HL-60/S4 treated with phorbol 12-myristate 13-acetate at 8.2 ng/mL for 4 days and 3 days (cell line): ENCODE data around the gene TSSC4.

Source experiments
- in situ Hi-C: fragments of 300-500 bp; cut with MboI; formaldehyde crosslinking; loops from 2 replicates; pipeline ENCODE4 v1.15.0; 2022; ENCODE audit warnings: low sequenced_read_pairs

TSSC4 gene

DNA sequence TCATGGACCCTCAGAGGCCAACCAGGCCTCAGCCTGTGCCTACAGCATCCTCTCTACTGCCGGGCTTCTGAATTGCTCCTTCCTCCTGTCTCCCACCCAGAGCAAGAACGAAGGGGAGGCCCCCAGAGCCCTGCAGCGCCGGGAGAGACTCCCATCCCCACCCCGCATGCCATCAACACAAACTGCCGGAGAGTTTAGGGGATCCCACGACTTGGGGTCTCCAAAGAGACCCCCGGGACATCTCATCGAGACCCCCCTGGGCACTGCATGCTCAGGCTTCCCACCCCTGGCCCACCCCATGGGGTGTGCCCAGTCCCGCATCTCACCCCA is 31.7 kb upstream of the TSSC4 start:
- in situ Hi-C loops = no loop called here

DNA sequence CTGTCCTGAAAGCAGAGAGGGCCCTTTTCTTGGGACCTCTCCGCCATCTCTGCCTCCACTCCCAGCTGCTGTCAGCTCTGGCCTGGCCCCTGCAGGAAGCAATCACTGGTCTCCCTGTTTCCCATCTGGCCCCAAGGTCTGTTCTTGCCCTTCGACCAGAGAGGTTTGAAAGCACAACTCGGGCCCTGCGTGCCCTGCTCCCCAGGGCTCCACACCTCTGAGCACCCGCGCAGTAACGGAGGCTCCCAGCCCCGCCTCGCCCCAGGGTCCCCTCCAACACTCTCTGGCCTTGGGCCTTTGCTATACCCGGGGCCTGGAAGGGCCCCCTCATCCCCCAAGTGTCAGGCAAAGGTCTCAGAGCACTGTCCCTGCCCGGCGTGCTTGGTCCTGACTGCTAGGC is 31.2 kb upstream of the TSSC4 start:
- in situ Hi-C loops = no loop called here

DNA sequence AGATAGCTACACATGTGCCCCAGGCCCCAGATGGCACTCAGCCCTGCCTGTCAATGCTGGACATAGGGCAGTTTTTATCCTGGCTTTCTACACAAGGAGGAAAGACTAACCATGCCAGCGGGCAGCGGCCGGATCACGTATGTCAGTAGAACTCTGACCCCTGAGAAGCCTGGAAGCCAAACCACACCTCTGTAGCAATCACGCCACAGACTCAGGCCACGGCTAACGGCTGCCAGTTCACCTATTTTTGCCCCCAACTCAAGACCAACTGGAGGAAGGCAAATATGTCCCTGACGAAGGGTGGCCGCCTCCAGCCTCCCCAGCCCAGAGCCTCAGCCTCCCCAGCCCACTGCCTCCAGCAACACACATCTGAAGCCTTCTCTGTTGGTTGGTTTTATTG is 30.7 kb upstream of the TSSC4 start:
- in situ Hi-C loops = no loop called here

DNA sequence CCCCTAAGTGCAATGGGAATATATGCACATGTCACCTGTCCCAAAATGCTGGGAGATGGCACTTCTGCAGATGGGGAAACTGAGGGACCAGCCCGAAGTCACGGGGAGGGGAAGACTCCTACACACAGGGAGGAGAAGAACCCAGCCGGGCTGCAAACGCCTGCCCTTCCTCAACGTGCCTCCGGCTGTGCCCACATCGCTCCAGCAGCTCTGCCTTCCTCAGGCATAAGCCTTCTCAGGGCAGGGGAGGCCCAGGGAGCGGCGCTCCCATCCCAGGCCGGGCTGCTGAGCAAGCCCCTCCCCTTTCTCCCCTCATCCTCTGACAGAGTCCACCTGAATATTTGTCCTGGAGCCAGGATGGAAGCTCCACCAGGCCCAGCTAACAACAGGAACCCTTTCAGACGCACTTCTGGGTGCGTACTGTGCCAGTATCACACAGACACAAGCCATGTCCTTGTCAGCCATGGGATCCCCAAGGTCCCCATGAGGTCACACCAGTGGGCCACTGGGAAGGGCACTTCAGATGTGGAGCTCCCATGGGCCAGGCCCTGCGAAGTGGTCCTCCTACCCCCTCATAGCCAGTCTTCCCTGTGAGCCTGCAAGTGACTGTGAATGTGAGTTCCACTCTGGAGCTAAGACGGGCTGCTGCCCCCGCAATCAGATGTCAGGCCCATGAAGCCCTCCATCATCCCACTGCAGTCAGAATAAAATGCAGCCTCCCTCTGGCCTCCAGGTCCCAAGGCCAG is 25.9 kb upstream of the TSSC4 start:
- in situ Hi-C loops = no loop called here

DNA sequence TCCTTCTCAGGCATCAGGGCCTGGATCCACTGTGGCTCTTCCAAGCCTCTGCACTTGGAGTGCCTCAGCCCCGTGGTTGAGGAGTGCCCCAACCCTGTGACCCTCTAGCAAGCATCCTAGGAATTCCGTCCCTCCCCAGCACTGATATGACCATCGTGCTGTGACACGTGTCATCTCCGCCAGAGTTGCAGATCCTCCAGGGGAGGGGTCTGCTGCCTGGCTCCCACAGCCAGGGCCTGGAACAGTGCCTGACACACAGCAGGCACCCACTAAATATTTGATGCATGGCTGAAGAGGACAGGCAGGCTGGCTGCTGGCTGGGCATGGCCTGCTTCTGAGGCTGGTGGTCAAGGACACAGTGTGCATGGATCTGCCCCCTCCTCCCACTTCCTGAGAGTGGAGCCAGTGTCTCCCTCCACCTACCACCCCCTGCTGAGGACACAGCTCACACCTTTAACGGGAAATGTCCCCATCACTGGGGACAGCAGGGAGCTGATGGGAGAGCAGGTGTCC is 25.2 kb upstream of the TSSC4 start:
- in situ Hi-C loops = no loop called here

DNA sequence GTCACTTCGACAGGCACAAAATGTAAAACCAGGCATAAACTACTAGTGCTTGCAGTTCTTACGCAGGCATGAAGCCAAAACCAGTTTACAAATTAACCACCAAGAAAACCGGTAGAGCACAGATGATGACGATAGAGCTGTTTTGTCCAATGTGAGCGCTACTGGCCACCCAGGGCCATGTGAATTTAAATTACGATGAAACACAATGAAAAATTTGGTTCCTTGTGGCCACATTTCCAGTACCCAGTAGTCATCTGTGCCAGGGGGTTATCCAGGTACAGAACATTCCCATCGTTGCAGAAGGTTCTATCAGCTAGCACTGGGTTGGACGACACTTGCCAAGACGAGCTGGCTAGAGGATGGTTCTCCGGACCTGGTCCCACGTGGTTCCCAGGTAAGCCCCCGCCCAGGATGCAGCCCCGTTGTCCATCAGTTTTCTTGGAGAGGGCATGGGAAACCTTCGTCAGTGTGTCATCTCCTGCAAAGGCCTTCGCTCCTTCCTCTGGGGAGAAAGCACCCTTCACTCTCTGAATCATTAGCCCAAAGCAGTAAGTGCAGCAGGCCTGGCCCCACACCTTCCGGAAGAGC is 24.5 kb upstream of the TSSC4 start:
- in situ Hi-C loops = no loop called here

DNA sequence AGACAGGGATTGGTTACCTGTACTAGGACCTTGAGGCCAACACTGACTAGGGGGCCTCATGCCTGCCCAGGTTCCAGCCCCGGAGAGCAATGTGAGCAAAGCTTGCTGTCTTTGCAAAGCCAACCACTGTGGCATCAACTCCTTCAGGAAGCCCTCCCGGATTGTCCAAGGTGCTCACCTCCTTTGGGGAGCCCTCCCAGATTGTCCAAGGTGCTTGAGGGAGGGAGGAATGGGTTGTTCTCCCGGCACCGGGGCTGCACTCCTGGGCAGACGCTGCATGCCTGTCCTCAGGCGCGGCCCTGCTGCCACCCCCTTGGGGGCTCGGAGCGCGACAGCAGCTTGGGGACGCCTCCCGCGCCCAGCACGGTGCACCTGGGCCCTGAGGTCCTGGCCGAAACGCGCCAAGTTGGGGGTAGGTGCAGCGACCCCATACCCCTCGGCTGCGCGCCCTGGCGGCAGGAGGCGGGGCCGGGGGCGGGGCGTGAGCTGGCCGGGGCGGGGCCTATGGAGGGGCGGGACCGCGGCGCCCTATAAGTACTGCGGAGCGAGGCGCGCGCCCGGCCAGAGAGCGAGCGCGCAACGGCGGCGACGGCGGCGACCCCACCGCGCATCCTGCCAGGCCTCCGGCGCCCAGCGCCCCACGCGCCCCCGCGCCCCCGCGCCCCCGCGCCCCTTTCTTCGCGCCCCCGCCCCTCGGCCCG is 23.6 kb upstream of the TSSC4 start, which contains the start of gene CD81:
CD81 (plus strand) TSS at position 560 of the 701 bp plus-strand sequence. CDS start 240 bp downstream, outside the sequence.
- in situ Hi-C loops = no loop called here

DNA sequence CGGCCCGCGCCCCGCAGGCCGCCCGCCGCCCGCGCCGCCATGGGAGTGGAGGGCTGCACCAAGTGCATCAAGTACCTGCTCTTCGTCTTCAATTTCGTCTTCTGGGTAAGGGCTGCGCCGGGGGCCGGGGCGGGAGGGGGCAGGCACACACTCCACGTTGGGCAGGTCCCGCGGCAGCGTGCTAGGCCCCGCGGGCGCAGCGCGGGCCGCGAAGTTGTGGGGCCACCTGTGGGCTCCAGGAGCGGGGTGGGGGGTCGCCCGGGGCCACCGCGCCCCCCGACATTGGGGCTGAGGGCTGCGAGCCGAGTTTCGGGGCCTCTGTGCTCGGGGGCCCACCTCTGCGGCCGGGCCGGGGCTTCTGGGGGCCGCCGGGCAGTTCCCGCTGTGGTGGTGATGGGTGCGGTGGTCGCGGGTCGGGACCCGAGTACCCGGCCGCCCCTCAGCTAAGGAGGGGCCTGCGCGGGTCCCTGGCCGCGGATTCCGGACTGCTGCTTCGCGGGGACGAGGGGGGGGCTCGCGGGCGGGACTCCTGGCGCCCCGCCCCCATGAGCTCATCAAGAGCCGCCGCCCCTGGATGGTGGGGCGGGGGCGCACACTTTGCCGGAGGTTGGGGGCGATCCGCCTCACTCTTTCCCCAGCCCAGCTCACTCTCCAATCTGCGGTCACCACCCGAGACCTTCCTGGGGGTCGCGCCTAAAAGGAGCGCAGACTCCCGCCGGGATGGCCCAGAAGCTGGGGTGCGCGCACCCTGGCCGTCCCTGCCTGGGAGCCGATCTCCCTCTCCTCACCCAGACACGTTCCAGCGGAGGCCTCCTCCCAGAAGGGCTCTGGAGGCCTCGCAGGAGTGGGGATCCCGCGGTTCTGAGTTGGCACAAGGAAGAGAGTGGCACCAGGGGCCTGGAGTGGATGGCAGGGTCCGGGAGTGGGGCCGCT is 22.8 kb upstream of the TSSC4 start:
- in situ Hi-C loops = no loop called here

DNA sequence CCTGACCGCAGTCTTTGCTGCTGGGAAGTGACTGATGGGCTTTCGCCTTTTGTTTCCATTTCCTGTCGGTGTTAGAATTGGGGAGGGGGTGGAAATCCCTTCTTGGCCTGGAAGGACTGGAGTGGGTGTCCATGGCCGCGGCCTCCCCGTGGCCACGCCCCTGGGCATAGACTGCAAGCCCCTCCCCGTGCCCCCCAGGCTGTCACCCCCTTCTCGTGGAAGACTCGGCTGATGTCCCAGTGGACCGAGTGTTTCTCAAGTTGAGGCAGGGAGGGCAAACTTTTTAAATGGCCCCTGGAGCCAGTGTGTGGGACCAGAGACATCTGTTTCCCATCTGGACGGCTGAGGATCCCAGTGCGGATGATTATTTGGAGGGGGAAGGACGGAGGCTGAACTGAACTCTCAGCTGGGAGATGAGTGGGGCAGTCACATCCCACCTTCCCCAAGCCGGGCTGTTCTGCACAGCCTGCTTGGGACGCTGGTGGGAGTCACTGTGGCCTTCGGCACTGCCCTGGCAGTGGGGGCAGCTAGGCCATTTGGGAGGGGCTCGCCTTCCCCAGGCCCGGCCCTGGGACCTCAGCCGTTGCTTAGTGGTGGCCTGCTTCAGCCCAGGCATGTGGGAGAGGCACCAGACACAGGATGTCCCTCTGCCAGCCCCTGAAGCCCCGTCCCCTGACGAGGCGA is 21.9 kb upstream of the TSSC4 start:
- in situ Hi-C loops = no loop called here

DNA sequence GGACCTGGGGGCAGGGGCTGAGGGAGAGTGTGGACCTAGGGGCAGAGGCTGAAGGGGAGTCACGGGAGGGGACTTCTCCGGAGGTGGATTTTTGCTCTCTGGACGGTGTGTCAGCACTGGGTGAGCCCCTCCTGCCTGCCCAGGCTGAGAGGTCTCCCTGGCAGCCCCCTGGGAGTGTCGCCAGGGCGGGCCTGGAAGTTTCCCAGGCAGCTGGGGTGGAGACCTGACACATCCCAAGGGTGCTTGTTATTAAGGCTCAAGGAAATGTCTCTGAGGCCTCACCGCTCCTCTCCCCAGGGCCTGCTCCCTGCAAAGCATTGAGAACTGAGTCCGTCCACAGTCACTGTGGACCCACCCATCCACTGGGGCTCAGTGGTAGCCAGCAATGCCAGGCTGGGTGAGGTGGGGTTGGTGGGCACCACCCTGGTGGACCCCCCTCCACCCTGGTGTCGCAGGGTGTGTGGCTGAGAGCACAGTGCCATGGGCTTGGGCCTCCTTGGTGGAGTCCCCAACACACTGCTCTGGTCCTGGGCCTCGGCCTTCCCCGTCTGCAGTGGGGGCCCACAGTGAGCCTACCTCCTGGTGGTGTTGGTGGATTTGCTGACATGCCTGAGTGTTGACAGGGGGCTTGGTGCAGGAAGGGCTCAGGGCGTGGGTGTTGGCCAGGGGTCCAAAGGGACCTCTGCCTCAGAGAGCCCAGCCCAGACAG is 20.9 kb upstream of the TSSC4 start:
- in situ Hi-C loops = no loop called here

DNA sequence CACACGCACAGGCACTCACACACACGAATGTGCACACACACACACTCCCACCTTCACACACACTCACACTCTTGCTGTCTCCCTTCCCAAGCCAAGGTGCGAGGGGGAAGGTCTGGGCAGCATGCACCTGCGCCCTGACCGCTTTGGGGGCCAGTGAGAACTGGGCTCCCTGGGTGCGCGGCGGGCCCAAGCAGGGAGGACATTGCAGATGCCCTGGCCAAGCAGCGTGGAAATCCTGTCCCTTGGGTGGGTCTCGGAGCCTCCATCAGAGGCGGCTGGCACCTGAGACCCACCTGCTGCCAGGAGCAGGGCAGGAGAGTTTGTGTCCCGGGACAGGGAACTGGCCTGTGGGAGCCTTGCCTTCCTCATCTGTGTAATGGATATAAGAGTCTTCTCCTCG is 20.2 kb upstream of the TSSC4 start:
- in situ Hi-C loops = no loop called here

DNA sequence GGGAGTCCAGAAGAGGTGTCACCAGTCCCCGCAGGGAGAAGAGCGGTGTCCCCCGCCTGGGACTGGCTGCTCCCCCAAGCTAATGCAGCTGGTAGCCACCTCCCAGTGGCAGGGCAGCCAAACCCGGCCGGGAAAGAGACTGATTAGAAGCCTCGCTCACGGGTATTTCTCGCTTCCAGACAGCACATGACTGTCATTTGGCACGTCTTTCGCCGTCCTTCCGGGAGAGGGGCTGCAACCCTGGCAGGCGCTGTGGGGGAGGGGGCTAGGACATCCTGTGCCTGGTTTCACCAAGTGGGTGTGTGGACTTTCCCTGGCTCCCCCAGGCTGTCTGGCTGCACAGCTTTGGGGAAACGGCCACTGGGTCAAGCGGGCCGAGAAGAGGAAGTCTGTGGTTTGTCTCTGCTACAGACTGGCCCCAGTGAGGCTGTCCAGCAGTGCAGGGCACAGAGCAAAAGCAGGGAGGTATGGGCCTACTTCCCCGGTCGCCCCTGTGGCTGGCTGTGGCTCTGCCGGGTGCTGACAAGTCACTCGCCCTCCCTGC is 19.7 kb upstream of the TSSC4 start:
- in situ Hi-C loops = no loop called here

DNA sequence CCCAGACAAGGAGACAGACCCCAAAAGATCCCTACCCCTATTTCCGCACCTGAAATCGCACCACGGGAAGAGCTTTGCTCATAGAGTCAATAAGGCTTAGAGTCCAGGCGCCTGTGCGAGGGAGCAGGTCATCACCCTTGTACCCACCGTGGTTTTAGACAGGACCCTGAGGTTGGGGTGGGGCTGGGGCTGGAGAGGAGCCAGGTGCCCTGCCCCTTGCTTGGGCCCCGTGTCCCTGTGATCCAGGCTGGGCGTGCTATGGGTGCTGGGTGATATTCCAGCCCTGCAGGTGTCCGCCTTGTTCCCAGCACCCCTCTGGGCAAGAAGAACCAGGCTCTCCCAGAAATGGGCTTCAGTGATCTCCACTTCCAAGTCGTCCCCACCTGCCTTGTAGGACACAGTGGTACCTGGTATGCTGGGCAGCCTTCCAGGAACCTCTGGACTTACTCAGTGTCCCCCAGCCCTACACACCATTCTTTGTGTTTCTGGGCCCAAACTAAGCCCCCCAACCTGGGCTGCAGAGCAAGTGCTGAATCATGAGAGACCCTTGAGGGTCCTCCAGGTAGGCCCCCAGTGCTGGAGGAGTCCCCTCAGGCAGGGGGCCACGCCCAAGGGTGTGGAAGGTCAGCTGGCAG is 18.9 kb upstream of the TSSC4 start:
- in situ Hi-C loops = no loop called here

DNA sequence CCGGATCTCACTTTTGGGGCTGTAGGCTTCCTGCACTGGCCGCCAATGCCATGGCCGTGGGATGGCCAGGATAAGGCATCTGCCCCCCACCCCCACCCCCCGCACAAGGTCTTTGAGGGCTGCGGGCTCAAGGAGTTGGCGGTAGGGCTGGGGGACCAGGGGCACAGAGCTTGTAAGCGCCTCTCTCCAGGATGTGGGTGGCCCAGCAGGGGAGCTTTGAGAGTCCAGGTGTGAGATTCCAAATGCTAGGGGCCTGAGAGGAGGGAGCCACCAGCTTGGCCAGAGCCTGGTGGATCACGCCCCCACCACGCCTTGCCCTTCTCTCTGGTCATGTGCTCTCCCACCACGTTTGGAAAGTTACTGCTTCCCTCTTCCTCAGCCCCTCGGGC is 18.4 kb upstream of the TSSC4 start:
- in situ Hi-C loops = no loop called here

DNA sequence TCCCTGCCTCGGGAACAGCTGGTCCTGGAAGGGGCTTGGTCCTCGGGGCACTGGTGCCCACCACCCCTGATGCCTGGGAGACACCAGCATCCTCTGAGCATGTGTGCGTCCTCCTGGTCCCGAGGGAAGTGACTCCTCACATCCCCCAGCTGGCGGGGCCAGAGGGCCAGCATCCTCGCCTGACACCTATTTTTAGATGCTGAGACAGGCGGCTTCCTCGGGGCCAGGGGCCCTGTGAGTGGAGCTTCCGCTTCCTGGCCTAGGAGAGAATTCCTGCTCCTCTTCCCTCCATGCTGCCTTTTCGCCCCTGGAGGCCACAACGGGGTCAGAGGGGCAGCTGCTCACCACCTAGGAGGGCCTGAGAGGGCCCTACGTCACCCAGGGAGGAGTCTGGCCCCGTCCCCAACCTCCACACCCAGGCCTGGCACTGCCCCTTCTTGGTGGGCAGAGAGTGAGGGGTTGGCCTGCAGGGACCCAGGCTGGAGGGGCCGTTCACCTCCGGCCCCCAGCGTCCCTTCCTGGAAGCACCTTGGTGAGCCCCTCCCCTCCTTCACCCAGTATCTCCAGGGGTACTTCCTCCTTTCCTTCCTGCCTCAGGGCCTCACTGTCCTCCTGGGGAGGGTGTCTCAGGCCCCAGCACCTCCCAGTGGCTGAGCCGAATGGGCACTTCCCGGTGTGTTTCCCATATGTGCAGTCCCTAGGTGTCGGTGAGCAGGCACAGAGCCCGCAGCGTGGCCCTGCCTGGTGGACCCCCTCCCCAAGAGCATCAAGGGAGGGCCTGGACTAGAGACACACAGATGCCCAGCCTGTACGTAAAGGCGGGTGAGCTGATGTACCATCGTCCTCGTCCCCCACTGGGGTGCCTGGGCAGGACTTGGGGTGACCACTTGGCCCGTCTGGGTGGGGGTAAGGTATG is 17.4 kb upstream of the TSSC4 start:
- in situ Hi-C loops = no loop called here

DNA sequence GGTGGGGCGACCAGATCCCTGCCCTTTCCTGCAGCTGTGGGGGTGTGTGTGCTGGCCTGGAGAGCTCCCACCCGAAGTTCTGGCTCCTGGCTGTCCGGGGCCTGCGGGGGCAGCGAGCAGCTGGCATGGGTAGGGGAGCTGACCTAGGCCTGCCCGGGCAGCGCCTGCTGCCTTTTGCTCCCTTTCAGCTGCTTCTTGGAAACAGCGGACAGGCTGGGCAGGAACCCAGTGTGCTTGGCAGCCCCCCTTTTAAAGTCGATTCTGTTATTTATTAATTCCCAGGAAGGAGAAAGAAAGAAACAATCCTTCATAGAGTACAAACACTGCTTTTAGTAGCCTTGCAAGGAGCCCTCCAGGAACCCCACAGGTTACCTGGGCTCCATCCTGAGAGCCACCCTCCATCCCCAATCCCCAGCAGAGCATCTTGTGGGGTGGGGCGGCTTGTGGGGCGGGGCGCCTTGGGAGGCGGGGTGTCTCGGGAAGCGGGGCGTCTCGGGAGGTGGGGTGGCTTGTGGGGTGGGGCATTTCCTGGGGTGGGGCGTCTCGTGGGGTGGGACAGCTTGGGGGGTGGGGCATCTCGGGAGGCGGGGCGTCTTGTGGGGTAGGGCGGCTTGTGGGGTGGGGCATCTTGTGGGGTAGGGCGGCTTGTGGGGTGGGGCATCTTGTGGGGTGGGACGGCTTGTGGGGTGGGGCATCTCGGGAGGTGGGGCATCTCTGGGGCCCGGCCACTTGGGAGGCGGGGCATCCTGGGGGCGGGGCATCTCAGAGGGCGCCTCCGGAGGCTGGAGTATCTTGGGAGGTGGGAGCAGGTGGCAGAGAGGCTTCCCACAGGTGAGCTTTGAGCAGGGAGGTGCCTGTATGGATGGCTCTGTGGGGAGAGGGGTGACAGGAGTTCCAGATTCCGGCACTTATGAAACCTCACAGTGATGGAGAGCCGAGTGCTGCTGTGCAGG is 16.4 kb upstream of the TSSC4 start:
- in situ Hi-C loops = no loop called here
